ENCODE measurements around the gene CREBBP.

The CREBBP gene

DNA sequence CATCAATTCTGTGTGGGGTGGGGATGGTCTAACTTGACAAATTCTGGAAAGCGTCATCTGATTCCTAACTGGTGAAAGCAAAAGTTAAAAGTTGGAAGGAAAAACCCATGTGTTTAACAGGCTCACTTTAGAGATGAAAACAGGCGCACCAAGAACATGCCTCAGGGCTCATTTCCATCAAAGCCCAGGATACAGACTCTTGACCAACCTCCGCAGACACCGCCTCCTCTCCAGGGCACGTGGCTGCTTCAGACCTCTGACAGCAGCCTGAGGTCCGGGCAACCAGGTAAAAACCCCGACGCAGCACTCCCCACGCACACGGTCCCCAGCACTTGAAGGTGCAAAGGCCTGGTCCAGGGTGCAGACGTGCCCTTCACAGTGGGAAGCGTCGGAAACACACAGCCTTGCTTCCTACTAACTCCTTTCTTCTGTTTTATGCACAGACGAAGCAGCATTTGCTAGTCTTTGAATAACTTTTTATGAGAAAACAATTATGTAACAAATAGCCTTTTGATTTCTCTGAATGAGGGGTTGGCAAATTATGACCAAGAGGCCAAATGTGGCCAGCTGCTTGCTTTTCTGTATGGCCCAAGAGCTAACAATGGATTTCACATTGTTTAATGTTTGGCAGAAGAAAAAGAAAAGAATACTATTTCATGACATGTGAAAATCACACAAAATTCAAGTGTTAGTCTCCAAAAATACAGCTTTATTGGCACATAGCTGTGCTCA lies 119.0 kb downstream of the CREBBP start:
- no peak for FAIRE-seq

DNA sequence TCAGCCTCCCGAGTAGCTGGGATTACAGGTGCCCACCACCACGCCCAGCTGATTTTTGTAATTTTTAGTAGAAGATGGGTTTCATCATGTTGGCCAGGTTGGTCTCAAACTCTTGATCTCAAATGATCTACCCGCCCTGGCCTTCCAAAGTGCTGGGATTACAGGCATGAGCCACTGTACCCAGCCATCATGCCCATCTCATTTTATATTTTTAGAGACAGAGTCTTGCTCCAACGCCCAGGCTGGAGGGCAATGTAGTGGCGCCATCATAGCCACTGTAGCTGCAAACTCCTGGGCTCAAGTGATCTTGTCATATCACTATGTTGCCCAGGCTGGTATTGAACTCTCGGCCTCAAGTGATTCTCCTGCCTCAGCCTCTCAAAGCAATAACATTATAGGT lies 120.0 kb downstream of the CREBBP start:
- no peak for FAIRE-seq

DNA sequence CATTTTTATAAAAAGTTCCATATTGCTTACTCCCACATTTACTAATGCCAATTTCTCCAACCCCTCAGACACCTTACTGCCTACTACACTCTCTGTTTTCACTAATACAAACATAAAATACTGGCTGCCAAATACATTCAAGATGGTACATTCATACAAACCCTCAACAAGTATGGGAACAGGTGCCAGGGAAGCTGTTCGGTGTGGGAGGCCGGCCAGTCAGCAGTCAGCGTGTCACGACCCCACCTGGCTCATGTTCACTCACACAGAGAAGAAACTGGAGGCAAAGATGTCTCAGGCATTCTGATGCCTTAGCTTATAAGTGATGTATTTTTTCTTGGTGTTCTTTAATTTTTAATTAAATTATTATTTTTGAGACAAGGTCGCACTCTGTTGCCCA lies 120.8 kb downstream of the CREBBP start:
- FAIRE-seq = no peak

DNA sequence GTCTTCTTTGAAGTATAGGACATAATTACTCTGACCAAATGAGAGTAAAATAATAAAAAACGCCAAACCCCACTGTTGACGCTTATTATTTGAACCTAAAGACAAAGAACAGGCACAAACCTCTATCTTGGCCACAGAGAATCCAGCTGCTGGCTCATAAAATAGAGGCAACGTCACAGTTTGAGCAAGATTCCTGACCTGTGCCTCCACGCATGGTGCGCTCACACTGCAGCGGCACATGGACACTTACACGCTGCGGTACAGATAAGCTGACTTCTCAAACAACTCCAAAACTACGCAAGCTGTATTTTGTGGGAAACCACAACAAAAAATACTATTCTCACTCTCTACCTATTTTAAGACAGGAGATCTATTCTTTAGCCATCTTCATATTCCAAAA lies 124.4 kb downstream of the CREBBP start:
- no peak for FAIRE-seq

DNA sequence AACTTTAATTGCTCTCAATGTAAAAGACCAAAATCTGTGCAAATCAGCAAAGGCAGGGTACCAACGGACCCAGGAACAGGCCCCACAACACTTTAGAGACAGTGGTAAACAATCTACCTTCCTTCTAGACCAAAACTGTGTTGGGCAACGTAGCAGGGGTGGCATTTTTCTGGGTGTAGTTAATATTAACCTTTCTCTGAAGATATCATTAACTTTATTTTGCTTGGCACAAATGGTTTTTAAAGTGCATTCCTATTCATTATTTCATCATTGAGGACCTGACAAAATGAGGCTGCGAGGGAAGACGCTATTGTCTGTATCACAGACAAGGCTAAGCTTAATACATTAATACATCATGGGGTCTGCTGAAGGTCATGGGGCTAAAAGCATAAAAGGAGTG lies 125.3 kb downstream of the CREBBP start:
- FAIRE-seq = no peak

DNA sequence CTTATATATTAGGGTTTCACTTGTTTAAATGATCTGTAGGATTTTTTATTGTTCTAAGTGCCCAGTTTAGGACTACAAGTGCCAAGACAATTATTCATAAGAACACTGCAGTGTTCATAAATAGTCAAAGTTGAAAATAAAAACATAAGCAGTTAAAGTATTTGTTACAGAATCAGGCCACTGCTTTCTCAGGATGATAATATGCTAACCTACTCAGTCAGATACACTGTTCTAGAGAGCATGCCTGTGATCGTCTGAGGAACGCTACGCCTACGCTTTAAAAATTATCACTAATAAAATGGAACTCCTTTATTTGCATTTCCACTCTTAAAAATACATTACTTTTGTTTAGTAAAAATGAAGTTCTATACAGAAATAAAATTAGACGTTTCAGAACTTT lies 125.7 kb downstream of the CREBBP start:
- no peak for FAIRE-seq

DNA sequence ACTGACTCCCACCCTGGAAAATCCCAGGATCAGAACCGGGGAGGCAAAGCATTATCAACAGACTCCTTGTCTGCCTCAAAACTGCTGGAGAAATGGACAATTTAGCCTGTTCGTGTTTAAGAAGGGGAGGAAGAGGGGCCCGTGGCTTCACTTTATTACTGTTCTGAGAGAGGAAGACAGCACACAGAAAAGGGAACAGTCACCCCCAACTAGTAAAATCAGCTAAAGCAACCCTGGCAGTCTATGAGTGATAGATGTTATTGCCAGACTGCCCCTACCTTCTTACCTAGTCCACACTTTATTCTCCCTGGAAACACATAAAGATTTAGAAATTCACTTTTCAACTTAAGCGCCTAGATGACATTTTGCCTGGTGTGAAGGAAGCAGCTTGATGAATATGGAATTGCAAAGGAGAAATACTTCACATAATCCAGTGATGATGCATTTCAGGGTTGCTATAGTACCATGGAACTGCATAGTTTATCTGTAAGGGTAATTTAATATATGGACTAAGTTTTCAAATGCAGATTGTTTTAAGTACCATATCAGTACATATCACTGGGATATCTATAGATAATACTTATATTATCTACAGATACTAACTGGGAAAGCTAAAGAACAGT lies 126.3 kb downstream of the CREBBP start:
- no peak for FAIRE-seq

DNA sequence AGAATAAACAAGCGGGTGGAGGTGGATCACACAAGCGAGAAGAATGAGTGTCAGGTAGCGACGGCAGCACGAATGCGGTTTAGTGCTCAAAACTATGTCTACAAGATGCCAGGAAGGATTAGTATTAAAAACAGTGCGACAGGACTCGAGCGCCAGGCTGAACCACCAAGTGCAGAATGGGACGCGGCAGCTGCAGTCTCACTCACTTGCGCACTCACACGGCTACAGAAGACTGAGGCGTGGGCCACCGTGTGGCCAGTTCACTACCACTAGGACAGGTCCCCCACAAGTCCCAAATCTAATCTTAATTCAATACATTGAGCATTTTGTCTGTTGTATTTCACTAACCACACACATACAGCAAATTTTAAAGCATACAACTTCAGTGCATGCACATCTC lies 127.5 kb downstream of the CREBBP start:
- FAIRE-seq = no peak

DNA sequence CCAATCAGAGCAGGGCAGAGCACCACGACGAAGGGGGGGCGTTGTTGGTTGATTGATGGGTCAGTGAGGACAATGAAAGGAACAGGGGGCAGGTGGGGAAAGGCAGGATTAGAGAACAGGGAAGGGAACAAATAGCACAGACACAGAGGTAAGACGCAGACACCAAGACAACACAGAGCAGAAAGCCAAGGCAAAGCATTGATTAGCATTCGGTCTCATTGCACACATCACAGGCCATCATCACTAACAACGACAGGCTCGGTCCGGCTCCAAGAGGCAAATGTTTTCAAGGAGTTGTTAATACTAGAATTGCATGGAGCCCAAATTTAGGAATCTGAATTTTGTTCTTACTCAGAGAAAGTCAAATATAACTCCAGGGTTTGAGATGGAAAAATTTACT lies 128.6 kb downstream of the CREBBP start:
- no peak for FAIRE-seq

DNA sequence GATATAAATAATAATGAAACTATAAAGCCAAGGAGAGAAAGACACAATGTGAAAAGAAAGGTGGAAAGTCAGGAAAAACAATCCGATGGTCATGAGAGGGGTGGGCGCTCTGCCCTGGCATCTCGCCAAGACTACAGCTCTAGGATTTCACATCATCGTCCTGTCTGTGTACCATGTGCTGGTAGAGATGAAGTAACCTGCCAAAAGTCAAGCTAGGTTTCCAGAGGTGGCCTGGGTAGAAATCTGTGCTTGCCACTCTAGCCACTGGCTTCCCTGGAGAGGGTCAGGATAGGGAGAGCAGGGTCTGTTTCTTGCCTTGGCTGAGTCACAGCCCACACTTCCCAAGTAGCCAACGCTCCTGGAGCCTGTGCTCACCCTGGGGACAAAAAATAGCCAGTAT lies 132.2 kb downstream of the CREBBP start:
- FAIRE-seq = no peak

DNA sequence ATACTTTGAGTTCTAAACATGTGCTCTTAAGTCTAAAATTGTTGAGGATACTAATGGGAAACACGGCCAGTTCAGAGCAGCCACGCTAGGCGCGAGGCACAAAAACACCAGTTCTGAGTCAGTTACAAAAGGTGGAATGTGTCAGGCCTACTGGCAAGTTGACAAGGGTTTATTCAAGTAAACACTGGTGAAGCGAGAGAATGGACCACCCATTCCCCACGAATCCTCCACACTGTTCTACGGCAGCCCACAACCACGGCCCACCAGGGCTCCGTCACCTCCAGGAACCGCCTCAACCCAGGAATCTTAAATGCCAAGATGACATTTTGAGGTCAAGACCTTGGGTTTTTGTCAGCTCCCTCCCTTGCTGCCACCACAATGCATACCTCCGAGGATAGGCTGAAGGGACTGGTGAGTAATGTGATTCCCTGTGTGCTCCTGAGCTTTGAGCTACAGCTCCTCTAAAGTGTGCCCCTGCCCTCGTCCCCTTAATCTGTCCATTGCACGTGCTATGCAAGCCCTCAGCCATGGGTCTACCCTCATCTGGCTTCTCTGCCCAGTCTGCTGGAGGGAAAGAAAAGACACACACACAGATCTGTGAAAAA lies 134.7 kb downstream of the CREBBP start:
- no peak for FAIRE-seq

DNA sequence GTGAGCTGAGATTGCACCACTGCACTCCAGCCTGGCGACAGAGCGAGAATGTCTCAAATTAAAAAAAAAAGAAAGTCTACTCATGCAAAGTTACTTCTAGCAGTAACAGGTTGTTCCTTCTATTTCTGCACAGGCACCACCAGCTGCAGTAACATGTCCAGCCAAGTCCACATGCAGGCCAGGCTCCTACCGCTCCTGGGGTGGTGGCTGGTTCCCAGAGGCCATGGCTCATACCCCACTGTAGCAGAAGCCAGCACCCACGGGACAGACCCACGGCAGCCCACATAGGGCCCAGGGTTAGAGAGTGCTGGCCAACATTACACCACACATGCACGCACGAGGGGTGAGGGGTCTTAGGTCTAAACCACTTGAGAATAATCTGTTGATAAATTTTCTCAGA lies 136.5 kb downstream of the CREBBP start:
- FAIRE-seq = no peak

DNA sequence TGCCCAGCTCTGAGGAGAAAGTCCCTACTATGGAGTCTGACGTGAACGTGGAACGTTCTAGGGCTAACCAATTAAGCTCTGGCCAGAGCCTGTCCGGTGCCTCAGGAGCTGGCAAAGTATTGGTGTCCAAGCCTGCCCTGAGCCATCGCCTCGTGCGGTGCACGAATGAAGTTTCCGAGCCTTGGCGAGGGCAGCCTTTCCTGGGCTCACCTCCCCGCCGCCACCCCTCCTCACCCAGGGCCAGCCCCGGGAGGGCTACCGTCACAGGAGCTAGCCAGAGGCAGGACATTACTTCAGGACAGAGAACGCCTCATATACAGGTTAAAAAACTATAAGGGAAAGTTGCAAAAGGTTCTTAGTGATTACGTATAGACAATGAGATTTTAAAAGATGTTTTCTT lies 139.6 kb downstream of the CREBBP start:
- FAIRE-seq = no peak

DNA sequence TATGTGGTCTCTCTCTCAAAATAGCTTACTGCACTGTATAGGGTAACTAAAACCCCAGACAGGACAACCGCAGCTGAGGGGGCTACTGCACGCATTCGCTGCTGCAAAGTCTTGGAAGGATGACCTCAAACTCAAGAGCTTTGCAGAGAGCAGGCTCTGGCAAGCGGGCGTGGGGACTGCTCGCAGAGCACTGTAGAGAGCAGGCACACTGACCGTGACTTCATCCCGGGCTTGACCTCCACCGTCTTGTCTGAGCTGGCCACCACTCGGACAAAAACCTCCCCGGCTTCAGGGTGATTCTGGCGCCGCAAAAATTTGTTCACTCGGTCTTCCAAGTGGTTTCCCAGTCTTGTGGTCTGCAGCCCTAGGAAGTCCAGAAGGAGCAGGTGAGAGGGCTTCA lies 140.3 kb downstream of the CREBBP start:
- no peak for FAIRE-seq

DNA sequence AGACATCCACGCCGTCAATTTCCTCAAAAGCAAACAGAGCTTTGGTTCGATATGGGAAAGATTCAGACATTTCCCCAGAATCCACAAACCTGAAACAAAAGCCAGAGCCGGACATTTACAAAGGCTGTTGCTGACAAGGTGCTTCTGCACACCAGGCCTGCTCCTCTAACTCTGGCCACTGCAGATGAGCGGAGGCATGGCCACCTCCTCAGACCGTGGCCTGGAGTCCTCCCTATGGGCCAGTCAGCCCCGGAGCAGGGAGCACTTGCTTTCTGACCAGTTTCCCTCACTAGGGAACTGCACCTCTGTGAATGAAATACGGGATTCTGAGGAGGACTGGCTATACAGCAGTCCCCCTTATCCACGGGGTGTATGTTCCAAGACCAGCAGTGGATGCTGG lies 140.9 kb downstream of the CREBBP start:
- FAIRE-seq = no peak

DNA sequence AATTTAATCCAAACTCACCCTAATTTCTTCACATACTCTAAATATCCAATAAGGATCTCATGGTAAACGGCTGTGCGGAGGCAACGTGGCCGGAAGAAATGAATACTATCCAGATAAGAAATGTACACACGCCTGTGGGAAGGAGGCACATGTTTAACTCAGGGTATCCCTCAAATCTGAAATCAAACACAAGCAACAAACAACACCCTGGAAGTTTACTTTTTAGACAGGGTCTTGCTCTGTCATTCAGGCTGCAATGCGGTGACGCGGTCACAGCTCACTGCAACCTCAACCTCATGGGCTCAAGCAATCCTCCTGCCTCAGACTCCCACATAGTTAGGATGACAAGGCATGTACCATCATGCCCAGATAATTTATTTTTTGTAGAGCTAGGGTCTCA lies 142.0 kb downstream of the CREBBP start:
- FAIRE-seq = no peak

DNA sequence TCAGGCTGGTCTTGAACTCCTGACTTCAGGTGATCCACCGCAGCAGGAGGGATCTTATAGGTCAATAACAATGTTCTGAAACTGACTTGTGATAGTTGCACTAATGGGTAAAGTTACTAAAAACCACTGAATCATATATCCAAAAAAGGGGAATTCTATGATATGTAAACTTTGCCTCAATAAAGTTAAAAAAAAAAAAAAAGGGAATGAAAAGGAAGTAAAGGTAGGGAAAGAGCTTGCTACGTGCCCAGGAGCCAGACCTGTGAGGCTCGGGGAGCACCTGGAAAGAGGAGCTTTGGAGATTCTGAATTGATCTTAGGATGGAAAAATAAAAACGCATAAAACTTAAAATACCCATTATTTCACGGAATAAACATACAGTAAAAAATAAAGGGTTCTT lies 142.4 kb downstream of the CREBBP start:
- no peak for FAIRE-seq

DNA sequence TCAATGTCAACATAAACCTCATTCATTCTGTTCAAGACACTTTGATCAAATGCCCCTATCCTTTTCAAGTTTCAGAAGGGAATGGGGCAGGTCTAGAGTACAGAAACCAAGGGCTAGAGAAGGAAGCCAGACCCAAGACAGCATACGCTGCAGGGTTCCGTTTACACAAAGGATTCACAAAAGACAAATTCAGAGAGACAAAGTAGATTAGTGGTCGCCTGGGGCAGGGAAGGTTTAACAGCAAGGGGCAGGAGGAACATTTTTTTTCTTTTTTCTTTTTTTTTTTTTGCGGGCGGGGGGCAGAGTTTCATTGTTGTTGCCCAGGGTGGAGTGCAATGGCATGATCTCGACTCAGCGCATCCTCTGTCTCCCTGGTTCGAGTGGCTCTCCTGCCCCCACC lies 143.3 kb downstream of the CREBBP start:
- no peak for FAIRE-seq

DNA sequence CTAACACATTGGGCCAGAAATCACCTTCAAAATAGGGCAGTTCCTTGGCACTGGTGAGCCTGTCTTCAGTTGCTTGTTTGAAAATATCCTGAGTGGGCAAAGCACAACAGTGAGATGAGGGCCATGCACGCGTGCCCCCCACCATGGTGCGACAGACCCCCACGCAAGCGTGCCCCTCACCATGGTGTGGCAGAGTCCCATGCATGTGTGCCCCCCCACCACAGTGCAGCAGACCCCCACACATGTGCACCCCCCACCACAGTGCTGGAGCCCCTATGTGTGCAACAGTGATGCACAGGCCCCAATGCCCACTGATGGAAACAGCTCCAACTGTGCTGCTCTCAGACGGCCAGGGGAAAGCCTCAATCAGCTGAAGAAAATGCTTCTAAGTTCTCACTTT lies 144.4 kb downstream of the CREBBP start:
- no peak for FAIRE-seq

DNA sequence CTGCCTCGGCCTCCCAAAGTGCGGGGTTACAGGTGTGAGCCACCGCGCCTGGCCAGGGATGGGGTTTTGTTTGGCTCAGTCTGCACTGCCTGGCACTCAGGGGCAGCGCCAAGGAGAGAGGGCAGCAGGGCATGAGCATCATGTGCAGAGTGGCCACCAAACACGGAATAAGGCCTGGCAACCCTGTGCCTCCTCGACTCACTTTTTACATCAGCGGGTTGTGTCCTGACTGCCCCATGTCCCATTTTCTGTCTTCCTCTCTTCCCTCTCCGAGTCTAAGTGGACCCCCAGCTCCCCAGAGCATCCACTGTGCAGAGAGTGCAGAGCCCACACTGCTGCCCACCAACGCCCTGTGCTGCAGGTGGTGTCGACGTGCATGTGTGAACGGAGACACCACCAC lies 145.0 kb downstream of the CREBBP start:
- no peak for FAIRE-seq

DNA sequence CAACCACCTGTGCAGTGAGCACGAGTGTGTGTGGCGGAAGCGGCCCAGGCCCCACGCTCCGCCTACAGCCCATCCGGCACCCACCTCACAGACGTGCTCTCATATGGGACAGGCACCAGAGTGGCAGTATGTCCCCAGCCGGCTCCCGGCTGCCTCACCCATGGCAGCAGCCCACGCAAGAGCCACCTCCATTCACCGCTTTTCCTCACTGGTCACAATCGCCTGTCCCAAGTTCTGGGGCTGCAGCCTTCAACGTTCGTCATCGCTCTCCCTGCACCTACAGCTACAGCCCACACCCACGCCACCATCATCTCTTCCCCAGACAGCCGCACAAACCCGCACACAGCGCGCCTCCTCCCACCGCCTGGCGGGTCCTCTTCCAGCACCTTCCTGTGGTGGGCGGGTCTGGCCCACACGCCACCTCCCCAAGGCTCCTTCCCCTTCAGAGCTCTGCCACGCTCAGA lies 145.7 kb downstream of the CREBBP start:
- no peak for FAIRE-seq

DNA sequence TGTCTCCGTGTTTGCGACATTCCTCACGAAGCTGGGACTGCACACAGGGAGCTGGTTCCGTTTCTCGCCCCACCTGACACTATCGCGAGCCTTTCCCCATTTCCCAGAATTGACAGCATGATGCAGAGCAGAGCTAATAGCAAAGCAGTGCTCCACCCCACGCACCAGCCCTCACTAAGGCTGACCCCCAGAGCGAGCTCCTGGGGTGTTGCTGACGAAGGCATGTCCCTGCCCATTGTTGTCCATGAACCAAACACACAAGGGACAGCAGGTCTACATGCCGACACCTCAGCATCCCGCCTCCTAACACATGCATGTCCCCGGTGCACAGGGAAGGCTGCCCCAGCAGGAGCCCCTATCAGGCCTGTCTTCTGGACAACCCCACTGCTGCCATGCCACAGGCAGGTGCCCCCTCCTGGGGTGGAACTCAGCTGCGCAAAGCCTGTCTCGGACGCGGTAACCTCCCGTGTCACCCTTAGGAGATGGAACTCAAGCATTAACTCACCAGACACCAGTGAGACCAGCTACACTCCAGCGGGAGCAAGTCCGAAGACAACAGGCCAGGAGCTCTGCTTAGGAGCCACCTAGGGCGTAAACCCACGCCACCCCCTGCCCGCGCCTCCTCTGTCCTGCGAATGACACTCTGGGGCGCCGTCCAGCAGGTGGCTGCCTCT lies 146.3 kb downstream of the CREBBP start:
- FAIRE-seq = no peak

DNA sequence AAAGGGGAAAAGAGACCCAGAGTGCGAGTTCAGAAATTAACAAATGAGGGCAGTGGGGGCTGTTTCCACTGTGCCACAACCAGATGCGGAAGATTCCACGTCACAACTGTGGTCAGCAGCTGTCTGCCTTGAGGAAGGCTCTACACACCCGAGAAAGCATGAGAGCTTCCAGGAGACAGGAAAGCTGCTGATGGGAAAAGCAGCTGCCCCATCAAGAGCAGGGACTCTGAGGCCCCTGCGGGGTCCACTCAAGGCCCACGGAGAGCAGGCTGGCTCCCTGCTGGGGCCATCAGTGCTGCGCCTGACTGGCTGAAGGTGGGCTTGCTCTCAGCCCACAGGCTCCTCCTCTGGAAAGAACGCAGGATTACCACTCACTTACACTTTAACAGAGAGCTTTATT lies 148.3 kb downstream of the CREBBP start:
- no peak for FAIRE-seq
